Mucosa of descending colon (tissue), 3 donors: ENCODE measurements around the gene TEX54. TPM values are rescaled to one million over a fixed set of nuclear protein-coding genes. Genes with fewer than 3 reads are reported as not detected.
A peak's percentile ranks its signal among the peaks of the same experiment; 100 is the strongest.

Source experiments
- ATAC-seq: fragments of 200-7000 bp; cut with Tn5 transposase; one replicate; pipeline ENCODE4 v1.9.1; 2020; ENCODE audit warnings: mild to moderate bottlenecking, moderate library complexity
- DNase-seq, 3 donors: peaks; one replicate each; pipeline ENCODE4 v3.0.0-alpha.2; 2020
- H3K36me3 ChIP-seq: fragments of 200-600 bp; one replicate; pipeline ENCODE4 v1.8.0; 2021; ENCODE audit warnings: low read depth, mild to moderate bottlenecking
- H3K4me1 ChIP-seq: fragments of 200-600 bp; one replicate; pipeline ENCODE4 v1.8.0; 2021; ENCODE audit warnings: low read depth, mild to moderate bottlenecking
- H3K4me3 ChIP-seq: fragments of 200-600 bp; one replicate; pipeline ENCODE4 v1.8.0; 2021; ENCODE audit warnings: mild to moderate bottlenecking
- H3K9me3 ChIP-seq: fragments of 200-600 bp; one replicate; pipeline ENCODE4 v1.8.0; 2021; ENCODE audit warnings: mild to moderate bottlenecking
- CTCF ChIP-seq: fragments of 200-600 bp; IDR thresholded peaks from one replicate; pipeline ENCODE4 v1.8.0; 2022; ENCODE audit warnings: antibody characterized with exemption, mild to moderate bottlenecking
- intact Hi-C, 2 donors: fragments of 100-400 bp; cut with DNase I in 1 of 2; cut with micrococcal nuclease in 1 of 2; formaldehyde crosslinking; loops; one replicate each; pipeline versions ENCODE4 v1.11.0 to v1.11.1; 2022; cut with DNase I, micrococcal nuclease
- total RNA-seq, 3 donors: library from RNA; stranded (reverse); fragmentation: NEBNext Ultra II Directional in 2 of 3; extraction: Animal tissue kit (Norgen Biotek cat#: 25700) in 2 of 3; gene quantifications; one replicate each; pipeline versions ENCODE4 v1.2.1 to v1.2.4, GENCODE V29; 2021 to 2023
- donor health status: DM: no; HTN: no; CAD: no; lungs with moderate emphysema.
- donor health status: DM: no; HTN: no; CAD: no.
- donor health status: DM: no; HTN: yes; CAD: no.

Gene TEX54
- total RNA-seq, 3 donors from 2014 or later: not detected

GRCh38 chr11:62857541-62857982 lies 24.9 kb upstream of the TEX54 start:
- Histone ChIP-seq H3K9me3 (no peaks in the 10 kb centered on the region), H3K4me1 (peaks cover 27% of the 10 kb centered on the region), H3K36me3 (peaks cover 10% of the 10 kb centered on the region), H3K4me3 (no peak overlapping the region)
- DNase-seq (no peak), ATAC-seq (no peak)
- TF ChIP-seq CTCF: no peak
- intact Hi-C loops: no loop called here

GRCh38 chr11:62856333-62856895 lies 23.8 kb upstream of the TEX54 start:
- H3K4me3 ChIP-seq: peak overlapping the region; percentile 74
- no peaks in the 10 kb centered on the region for H3K9me3 ChIP-seq
- peaks cover 27% of the 10 kb centered on the region for H3K4me1 ChIP-seq
- DNase-seq: no peak
- peak; percentile 18 for ATAC-seq
- no peak for TF ChIP-seq CTCF
- intact Hi-C loops: no loop called here
- H3K36me3 ChIP-seq: peaks cover 12% of the 10 kb centered on the region

GRCh38 chr11:62855571-62856332 lies 23.1 kb upstream of the TEX54 start:
- intact Hi-C loops: no loop called here
- H3K4me1 ChIP-seq: peaks cover 27% of the 10 kb centered on the region
- ATAC-seq (peak; percentile 98), DNase-seq (peak; percentile 96 to 98 (median 98))
- H3K36me3 ChIP-seq: peaks cover 12% of the 10 kb centered on the region
- no peak for TF ChIP-seq CTCF
- H3K9me3 ChIP-seq: no peaks in the 10 kb centered on the region
- peak overlapping the region; percentile 74 for H3K4me3 ChIP-seq

GRCh38 chr11:62854825-62855570 lies 22.4 kb upstream of the TEX54 start:
- Histone ChIP-seq H3K36me3 (peaks cover 12% of the 10 kb centered on the region), H3K4me1 (peaks cover 27% of the 10 kb centered on the region), H3K9me3 (no peaks in the 10 kb centered on the region), H3K4me3 (peak overlapping the region; percentile 74)
- TF ChIP-seq CTCF: no peak
- intact Hi-C loops: no loop called here
- ATAC-seq (no peak), DNase-seq (no peak)

GRCh38 chr11:62854013-62854824 lies 21.6 kb upstream of the TEX54 start:
- H3K4me1 ChIP-seq: peaks cover 27% of the 10 kb centered on the region
- no peak for ATAC-seq
- intact Hi-C loops: no loop called here
- H3K9me3 ChIP-seq: no peaks in the 10 kb centered on the region
- peak overlapping the region; percentile 74 for H3K4me3 ChIP-seq
- no peak for DNase-seq
- H3K36me3 ChIP-seq: peaks cover 12% of the 10 kb centered on the region
- TF ChIP-seq CTCF: no peak
